DMS153 treated with DMSO at 0.1 percent for 48 hours (cell line): Measurements from ENCODE around the gene GALNT2.
A peak's percentile ranks its signal among the peaks of the same experiment; 100 is the strongest.

ENCODE experiments used
- DNase-seq: peaks from one replicate; lab custom pipeline; 2025; ENCODE audit not compliant: unreplicated experiment; lab: John Stamatoyannopoulos, UW

The GALNT2 gene

GRCh38 chr1:230109066-230109465 is 42.0 kb downstream of the GALNT2 start:
- DNase-seq = no peak

- DNase-seq = no peak
These were observed 43.0 kb downstream of the GALNT2 start for GRCh38 chr1:230109895-230110667.

GRCh38 chr1:230110971-230111370 is 43.9 kb downstream of the GALNT2 start:
- no peak for DNase-seq

GRCh38 chr1:230112131-230112701 is 45.2 kb downstream of the GALNT2 start:
- no peak for DNase-seq

- DNase-seq = no peak
These were observed 45.7 kb downstream of the GALNT2 start for GRCh38 chr1:230112782-230113181.

GRCh38 chr1:230113235-230113592 is 46.2 kb downstream of the GALNT2 start:
- DNase-seq = no peak

GRCh38 chr1:230113593-230114236 is 46.7 kb downstream of the GALNT2 start:
- DNase-seq = no peak

GRCh38 chr1:230114237-230114651 is 47.2 kb downstream of the GALNT2 start:
- no peak for DNase-seq

GRCh38 chr1:230117694-230118093 is 50.7 kb downstream of the GALNT2 start:
- DNase-seq = no peak

GRCh38 chr1:230119340-230119739 is 52.3 kb downstream of the GALNT2 start:
- no peak for DNase-seq

- no peak for DNase-seq
These were observed 53.4 kb downstream of the GALNT2 start for GRCh38 chr1:230120289-230120920.

- DNase-seq = peak; percentile 41
These were observed 53.9 kb downstream of the GALNT2 start for GRCh38 chr1:230120921-230121381.

- DNase-seq = no peak
These were observed 54.9 kb downstream of the GALNT2 start for GRCh38 chr1:230121950-230122349.

GRCh38 chr1:230122366-230123279 is 55.6 kb downstream of the GALNT2 start:
- no peak for DNase-seq

GRCh38 chr1:230123280-230124185 is 56.5 kb downstream of the GALNT2 start:
- no peak for DNase-seq

GRCh38 chr1:230124186-230125128 is 57.4 kb downstream of the GALNT2 start:
- no peak for DNase-seq

GRCh38 chr1:230125141-230125540 is 58.1 kb downstream of the GALNT2 start:
- DNase-seq = no peak
